ENCODE results near the gene SPIRE1. TPM values are rescaled to one million over a fixed set of nuclear protein-coding genes. Genes with fewer than 3 reads are reported as not detected.
A peak's percentile ranks its signal among the peaks of the same experiment; 100 is the strongest.
"Not testable (repeated sequence)": the region's sequence is repeated elsewhere in the genome, so short reads cannot be mapped to it uniquely, and the experiment has no call there.

The SPIRE1 gene
- total and polyA plus RNA-seq, 2 donors: 12.9 to 22.6 TPM

DNA sequence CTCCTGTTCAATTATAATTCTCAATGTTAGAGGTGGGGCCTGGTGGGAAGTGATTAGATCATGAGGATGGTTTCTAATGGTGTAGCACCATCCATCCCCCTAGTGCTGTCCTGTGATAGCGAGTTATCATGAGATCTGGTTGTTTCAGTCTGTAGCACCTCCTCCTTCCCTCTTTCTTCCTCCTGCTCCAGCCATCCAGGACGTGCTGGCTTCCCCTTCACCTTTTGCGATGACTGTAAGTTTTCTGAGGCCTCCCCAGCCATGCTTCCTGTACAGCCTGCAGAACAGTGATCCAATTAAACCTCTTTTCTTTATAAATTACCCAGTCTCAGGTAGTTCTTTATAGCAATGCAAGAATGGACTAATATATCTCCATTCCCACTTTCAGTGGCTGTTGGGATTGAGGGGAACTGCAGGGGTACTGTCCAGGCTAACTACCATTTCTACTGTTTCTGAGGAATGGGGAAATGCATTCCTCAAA lies 19.2 kb downstream of the SPIRE1 start:
- Histone ChIP-seq H3K4me3 (ENCODE audit: low read depth, low read length) (no peak overlapping the region), H3K27ac (ENCODE audit: low read depth) (no peak overlapping the region), H3K4me1 (ENCODE audit: insufficient read depth) (peaks cover 2% of the 10 kb centered on the region), H3K36me3 (ENCODE audit: insufficient read depth) (no peaks in the 10 kb centered on the region)
- WGBS: 82% methylated on average over 3 of the region's 3 CpGs
- DNase-seq (ENCODE audit: extremely low spot score): no peak

DNA sequence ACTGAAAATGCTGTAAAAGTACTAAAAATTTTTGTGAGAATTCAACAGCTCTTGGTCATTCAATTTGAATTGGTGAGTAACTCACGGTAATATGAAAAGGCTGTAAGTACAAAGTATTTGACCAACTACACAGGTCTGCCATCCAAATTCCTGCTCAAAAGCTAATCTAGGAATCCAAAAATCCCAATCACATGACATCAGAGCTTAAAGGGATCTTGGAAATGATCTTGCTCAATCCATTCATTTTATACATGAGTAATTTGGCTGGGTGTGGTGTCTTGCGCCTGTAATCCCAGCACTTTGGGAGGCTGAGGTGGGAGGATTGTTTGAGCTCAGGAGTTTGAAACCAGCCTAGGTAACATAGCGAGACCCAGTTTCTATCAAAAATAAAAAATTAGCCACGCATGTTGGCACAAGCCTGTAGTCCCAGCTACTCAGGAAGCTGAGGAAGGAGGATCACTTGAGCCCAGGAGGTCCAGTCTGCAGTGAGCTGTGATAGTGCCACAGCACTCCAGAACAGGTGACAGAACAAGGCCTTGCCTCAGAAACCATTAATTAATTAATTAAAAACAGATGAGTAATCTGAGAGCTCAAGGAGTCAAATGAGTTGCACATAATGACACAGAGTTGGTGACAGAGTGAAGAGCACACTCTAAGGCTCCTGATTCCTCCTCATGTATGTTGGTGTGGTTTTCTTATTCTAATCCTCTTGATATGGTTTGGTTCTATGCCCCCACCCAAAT lies 19.8 kb downstream of the SPIRE1 start:
- no peak overlapping the region for H3K4me3 ChIP-seq (ENCODE audit: low read depth, low read length)
- H3K4me1 ChIP-seq (ENCODE audit: insufficient read depth): peaks cover 2% of the 10 kb centered on the region
- H3K27ac ChIP-seq (ENCODE audit: low read depth): no peak overlapping the region
- no peak for DNase-seq (ENCODE audit: extremely low spot score)
- 95% methylated on average over 4 of the region's 4 CpGs for WGBS
- H3K36me3 ChIP-seq (ENCODE audit: insufficient read depth): no peaks in the 10 kb centered on the region

DNA sequence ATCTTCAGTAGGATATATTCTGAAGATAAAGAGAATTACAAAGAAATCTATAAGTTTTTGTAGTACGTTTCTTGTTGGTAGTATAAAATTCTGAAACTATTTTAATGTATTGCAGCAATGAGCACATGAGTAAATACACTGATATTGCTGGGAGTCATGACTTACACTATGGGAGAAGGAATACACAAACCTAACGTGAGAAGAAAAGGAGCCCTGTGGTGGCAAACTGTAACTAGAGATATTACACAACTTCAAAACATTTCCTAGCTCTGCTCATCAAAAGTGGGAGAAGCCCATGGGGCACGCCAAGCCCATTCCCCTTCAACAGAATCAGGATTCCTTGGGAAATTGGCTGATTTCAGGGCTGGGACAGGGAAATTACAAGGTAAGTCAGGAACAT lies 20.5 kb downstream of the SPIRE1 start:
- Histone ChIP-seq H3K4me3 (ENCODE audit: low read depth, low read length) (no peak overlapping the region), H3K27ac (ENCODE audit: low read depth) (no peak overlapping the region), H3K36me3 (ENCODE audit: insufficient read depth) (no peaks in the 10 kb centered on the region), H3K4me1 (ENCODE audit: insufficient read depth) (peaks cover 2% of the 10 kb centered on the region)
- no peak for DNase-seq (ENCODE audit: extremely low spot score)
- WGBS: 95% methylated on average over 3 of the region's 3 CpGs

DNA sequence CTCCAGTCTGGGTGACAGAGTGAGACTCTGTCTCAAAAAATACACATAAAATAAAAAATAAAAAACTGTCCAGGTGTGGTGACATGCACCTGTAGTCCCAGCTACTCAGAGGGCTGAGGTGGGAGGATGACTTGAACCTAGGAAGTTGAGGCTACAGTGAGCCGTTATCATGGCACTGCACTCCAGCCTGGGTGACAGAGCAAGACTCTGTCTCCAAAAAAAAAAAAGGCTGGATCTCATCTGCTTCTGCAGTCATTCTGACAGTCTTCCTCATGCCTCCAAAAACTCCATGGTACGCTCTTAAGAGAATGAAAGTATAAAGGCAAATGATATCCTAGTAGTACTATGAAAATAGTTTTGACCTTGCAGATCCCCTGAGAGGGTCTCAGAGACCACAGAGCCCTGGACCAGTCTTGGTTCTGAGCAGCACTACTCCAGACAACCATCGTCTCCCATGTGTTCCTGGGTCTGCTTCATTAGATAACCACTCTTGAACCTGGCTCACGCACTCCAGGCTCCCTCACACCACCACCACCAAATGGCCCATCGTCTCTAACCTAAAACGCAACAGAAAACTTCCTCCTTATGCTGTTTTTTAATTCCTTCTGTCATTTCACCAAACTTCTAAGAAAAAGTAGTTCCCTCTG lies 26.0 kb downstream of the SPIRE1 start:
- Histone ChIP-seq H3K4me1 (ENCODE audit: insufficient read depth) (no peaks in the 10 kb centered on the region), H3K27ac (ENCODE audit: low read depth) (no peak overlapping the region), H3K36me3 (ENCODE audit: insufficient read depth) (no peaks in the 10 kb centered on the region), H3K4me3 (ENCODE audit: low read depth, low read length) (no peak overlapping the region)
- DNase-seq (ENCODE audit: extremely low spot score): no peak
- 79% methylated on average over 6 of the region's 6 CpGs for WGBS

DNA sequence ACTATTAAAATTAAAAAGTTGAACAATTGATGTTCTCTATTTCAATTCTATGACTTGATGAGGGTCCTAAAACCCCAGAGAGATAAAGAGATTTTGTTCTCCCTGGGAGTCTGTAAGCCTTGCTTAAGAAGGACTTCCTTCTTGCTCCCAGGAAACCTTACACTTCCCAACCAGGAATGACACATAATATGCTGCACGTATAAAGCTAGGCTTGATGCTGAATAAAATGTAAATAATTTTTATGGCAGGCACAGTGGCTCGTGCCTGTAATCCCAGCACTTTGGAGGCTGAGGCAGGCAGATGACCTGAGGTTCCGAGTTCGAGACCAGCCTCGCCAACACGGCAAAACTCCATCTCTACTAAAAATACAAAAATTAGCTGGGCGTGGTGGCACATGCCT lies 27.8 kb downstream of the SPIRE1 start:
- H3K27ac ChIP-seq (ENCODE audit: low read depth): no peak overlapping the region
- WGBS: 84% methylated on average over 7 of the region's 7 CpGs
- DNase-seq (ENCODE audit: extremely low spot score): no peak
- no peak overlapping the region for H3K4me3 ChIP-seq (ENCODE audit: low read depth, low read length)
- H3K4me1 ChIP-seq (ENCODE audit: insufficient read depth): no peaks in the 10 kb centered on the region
- no peaks in the 10 kb centered on the region for H3K36me3 ChIP-seq (ENCODE audit: insufficient read depth)

DNA sequence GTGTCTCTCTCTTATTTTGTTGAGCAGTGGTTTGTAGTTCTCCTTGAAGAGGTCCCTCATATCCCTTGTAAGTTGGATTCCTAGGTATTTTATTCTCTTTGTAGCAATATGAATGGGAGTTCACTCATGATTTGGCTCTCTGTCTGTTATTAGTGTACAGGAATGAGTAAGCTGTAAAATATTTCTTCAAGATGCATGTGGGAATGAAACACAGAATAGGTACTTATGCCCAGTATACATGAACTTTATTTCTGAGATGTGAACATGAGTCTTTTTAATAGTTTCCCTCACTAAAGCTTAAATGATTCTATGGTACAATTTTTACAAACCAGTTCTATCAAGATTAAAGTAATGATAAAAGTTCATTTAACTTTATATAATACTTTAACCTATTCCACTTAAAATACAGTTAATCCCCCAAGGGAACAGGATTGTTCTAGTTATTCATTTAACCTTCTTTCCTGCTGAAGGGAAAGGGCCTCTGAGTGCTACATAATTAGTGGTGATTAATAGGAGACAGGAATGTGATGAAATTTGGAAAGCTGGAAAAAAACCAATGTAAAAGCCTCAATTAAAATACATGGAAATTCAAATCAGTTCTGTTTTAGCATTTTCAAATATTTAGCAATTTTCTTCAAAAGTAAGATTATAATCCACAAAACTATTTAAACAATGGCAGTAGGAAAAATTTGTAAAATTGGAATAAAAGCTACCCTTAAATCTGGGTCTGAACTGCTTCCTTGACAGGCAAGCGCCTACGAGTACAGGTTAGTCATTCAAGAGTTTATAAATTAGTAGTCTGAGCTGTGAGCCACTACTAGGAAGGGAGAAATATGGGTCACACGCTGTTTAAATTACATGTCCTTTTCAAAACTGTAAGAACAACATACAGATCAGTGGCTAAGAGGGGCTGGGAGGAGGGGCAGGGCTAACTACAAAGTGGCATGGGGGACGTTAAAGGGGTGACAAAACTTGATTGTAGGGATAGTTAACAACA lies 28.9 kb downstream of the SPIRE1 start:
- no peaks in the 10 kb centered on the region for H3K36me3 ChIP-seq (ENCODE audit: insufficient read depth)
- DNase-seq (ENCODE audit: extremely low spot score): no peak
- 77% methylated on average over 4 of the region's 4 CpGs for WGBS
- no peaks in the 10 kb centered on the region for H3K4me1 ChIP-seq (ENCODE audit: insufficient read depth)
- no peak overlapping the region for H3K4me3 ChIP-seq (ENCODE audit: low read depth, low read length)
- H3K27ac ChIP-seq (ENCODE audit: low read depth): no peak overlapping the region

DNA sequence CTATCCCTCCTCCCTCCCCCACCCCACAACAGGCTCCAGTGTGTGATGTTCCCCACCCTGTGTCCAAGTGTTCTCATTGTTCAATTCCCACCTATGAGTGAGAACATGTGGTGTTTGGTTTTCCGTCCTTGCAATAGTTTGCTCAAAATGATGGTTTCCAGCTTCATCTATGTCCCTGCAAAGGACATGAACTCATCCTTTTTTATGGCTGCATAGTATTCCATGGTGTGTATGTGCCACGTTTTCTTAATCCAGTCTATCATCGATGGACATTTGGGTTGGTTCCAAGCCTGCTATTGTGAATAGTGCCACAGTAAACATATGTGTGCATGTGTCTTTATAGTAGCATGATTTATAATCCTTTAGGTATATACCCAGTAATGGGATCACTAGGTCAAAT lies 30.7 kb downstream of the SPIRE1 start:
- 92% methylated on average over 3 of the region's 3 CpGs for WGBS

DNA sequence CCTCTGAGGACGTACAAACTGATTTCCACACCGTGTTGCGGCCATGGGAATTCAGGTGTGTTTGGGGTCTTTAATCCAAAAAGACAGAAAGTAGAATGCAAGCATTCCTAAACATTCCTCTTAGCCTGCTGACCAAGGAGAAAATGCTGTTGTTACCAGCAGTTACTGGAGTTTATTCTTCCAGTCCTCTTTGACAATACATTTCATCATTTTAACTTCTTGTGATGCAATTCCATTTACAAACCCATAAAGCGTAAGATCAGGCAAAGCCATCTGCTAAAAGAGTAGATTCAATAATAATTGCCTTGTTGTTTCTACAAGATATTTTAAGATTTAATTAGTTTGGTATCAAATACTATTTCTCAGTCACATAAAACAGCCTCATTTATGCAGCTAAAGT lies 32.7 kb downstream of the SPIRE1 start:
- Histone ChIP-seq H3K4me1 (ENCODE audit: insufficient read depth) (no peaks in the 10 kb centered on the region), H3K4me3 (ENCODE audit: low read depth, low read length) (no peak overlapping the region), H3K36me3 (ENCODE audit: insufficient read depth) (no peaks in the 10 kb centered on the region), H3K27ac (ENCODE audit: low read depth) (no peak overlapping the region)
- no peak for DNase-seq (ENCODE audit: extremely low spot score)
- WGBS: 95% methylated on average over 4 of the region's 4 CpGs

More for the DNA sequence above, 30.7 kb downstream of the SPIRE1 start:
- not testable (repeated sequence) for H3K4me3 ChIP-seq (ENCODE audit: low read depth, low read length); DNase-seq (ENCODE audit: extremely low spot score); H3K4me1 ChIP-seq (ENCODE audit: insufficient read depth); H3K27ac ChIP-seq (ENCODE audit: low read depth); H3K36me3 ChIP-seq (ENCODE audit: insufficient read depth)

DNA sequence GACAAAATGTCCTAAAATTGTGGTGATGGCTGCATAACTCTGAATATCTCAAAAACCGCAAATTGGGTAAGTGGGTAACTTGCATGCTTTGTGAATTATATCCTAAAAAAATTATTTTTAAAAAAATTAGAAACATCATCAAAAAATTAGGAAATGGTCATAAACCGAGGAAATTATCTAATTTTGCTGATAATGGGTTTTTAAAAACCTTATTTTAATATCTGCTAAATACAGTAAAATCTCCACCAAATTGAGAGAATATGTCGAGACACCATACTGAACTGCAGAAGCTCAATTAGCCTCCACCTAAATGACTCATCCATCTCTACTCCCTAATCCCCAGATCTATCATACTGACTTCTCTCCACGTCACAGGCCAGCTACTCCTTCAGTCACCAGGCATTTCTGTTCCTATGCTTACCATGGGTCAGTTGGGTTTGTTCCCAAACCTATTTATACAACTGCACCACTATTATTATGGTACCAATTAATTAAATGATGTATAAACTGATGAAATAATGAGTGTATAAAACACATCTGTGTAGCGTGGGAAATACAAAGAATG lies 36.1 kb downstream of the SPIRE1 start:
- no peak overlapping the region for H3K27ac ChIP-seq (ENCODE audit: low read depth)
- 91% methylated on average over 5 of the region's 5 CpGs for WGBS
- no peaks in the 10 kb centered on the region for H3K36me3 ChIP-seq (ENCODE audit: insufficient read depth)
- DNase-seq (ENCODE audit: extremely low spot score): no peak
- no peak overlapping the region for H3K4me3 ChIP-seq (ENCODE audit: low read depth, low read length)
- no peaks in the 10 kb centered on the region for H3K4me1 ChIP-seq (ENCODE audit: insufficient read depth)

DNA sequence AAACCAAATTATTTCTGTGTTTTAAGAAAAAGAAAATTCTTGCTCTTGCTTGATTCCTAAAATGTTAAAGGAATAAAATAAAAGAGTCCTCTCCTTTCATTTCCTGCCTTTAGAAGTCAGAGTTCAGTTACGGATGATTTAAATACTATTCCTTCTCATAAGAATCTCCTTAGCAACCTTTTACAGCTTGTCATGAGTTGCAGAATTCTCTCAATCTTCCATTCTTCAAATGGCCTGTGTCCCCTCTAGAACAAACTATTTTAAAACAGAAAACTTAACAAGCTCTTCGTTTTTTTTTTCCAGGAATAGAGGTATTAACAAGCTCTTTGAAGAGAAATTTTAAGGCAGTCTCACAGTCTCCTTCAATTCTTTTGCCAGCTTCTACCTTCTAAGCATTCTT lies 42.2 kb downstream of the SPIRE1 start:
- WGBS: 58% methylated on average over 2 of the region's 2 CpGs
- H3K27ac ChIP-seq (ENCODE audit: low read depth): no peak overlapping the region
- no peak for DNase-seq (ENCODE audit: extremely low spot score)

DNA sequence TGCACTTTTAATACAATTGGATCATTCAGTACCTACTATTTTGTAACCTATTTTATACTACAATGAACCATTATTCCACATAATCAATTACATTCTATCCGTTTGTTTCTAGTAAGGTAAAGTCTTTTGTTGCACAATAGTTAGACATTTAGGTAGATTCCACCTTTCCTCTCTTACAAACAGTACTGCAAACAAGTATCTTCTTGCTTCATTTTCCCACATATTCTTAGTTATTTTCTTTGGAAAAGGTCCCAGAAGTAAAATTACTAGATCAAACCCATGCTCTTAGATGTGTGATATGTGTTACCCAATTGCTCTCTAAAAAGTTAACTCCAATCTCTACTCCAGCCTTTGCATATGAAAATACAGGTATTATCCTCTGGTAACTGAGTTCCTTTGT lies 49.6 kb downstream of the SPIRE1 start:
- 81% methylated on average over 1 of the region's 1 CpG for WGBS
- DNase-seq (ENCODE audit: extremely low spot score): no peak
- no peak overlapping the region for H3K27ac ChIP-seq (ENCODE audit: low read depth)
- no peak overlapping the region for H3K4me3 ChIP-seq (ENCODE audit: low read depth, low read length)
- H3K4me1 ChIP-seq (ENCODE audit: insufficient read depth): no peaks in the 10 kb centered on the region
- H3K36me3 ChIP-seq (ENCODE audit: insufficient read depth): no peaks in the 10 kb centered on the region

More for the DNA sequence above, 42.2 kb downstream of the SPIRE1 start:
- H3K4me1 ChIP-seq (ENCODE audit: insufficient read depth): no peaks in the 10 kb centered on the region
- H3K36me3 ChIP-seq (ENCODE audit: insufficient read depth): no peaks in the 10 kb centered on the region
- H3K4me3 ChIP-seq (ENCODE audit: low read depth, low read length): no peak overlapping the region

DNA sequence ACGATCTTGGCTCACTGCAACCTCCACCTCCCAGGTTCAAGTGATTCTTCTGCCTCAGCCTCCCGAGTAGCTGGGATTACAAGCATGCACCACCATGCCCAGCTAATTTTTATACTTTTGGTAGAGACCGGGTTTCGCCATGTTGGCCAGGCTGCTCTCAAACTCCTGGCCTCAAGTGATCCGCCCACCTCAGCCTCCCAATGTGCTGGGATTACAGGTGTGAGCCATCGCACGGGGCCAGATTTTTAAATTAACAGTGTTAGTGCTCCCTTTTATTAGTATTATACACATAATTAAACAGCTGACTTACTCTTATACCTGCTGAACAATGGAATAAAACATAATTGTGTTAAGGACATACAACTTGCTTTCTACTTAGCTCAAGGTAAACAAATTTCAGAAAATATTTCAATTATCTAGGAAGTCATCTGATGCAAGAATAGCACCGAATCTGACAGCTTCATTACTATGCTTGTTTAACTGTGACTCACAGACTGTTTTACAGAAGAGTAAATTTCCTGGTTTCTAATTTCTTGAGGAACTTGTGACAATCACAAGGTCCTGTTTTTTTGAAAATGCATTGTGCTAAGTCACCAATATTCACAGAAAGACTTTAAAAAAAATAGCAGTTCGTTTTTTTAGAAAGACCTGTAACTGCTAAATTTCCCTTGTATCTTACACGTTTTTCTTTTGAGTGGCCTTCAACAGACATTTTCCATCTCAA lies 51.2 kb downstream of the SPIRE1 start:
- peak overlapping the region; percentile 46 for H3K27ac ChIP-seq (ENCODE audit: low read depth)
- 78% methylated on average over 10 of the region's 10 CpGs for WGBS

More for the DNA sequence above, 51.2 kb downstream of the SPIRE1 start:
- H3K4me1 ChIP-seq (ENCODE audit: insufficient read depth): no peaks in the 10 kb centered on the region
- no peak overlapping the region for H3K4me3 ChIP-seq (ENCODE audit: low read depth, low read length)
- H3K36me3 ChIP-seq (ENCODE audit: insufficient read depth): no peaks in the 10 kb centered on the region
- DNase-seq (ENCODE audit: extremely low spot score): no peak

All from urinary bladder (tissue), 4 donors.